NCI-H774 (cell line): ENCODE measurements around the gene GLO1.
A peak's percentile ranks its signal among the peaks of the same experiment; 100 is the strongest.

Source experiments
- DNase-seq: peaks from one replicate; lab custom pipeline; 2025; lab: John Stamatoyannopoulos, UW

Gene GLO1

GRCh38 chr6:38702558-38703397 is at the start of gene GLO1:
Gene GLO1 (minus strand): TSS chr6:38703145. CDS start chr6:38703054, 91 bp downstream.
- DNase-seq: peak; percentile 96

GRCh38 chr6:38750968-38751615 is 48.1 kb upstream of the GLO1 start:
- no peak for DNase-seq

- DNase-seq: no peak
Measured at GRCh38 chr6:38749473-38749872, 46.5 kb upstream of the GLO1 start.

- no peak for DNase-seq
Measured at GRCh38 chr6:38739532-38739931, 36.6 kb upstream of the GLO1 start.

GRCh38 chr6:38738261-38738660 is 35.3 kb upstream of the GLO1 start:
- DNase-seq: no peak

GRCh38 chr6:38736951-38737350 is 34.0 kb upstream of the GLO1 start:
- DNase-seq: no peak

GRCh38 chr6:38730140-38730862 is 27.4 kb upstream of the GLO1 start:
- DNase-seq: no peak

- no peak for DNase-seq
Measured at GRCh38 chr6:38728203-38728602, 25.3 kb upstream of the GLO1 start.

- DNase-seq: no peak
Measured at GRCh38 chr6:38725414-38726183, 22.7 kb upstream of the GLO1 start.

- no peak for DNase-seq
Measured at GRCh38 chr6:38724343-38724742, 21.4 kb upstream of the GLO1 start.

GRCh38 chr6:38723783-38724182 is 20.8 kb upstream of the GLO1 start:
- no peak for DNase-seq

GRCh38 chr6:38722727-38723334 is 19.9 kb upstream of the GLO1 start:
- no peak for DNase-seq

- DNase-seq: no peak
Measured at GRCh38 chr6:38722038-38722437, 19.1 kb upstream of the GLO1 start.

GRCh38 chr6:38720295-38720694 is 17.4 kb upstream of the GLO1 start:
- no peak for DNase-seq

- no peak for DNase-seq
Measured at GRCh38 chr6:38719358-38719757, 16.4 kb upstream of the GLO1 start.

GRCh38 chr6:38716825-38717224 is 13.9 kb upstream of the GLO1 start:
- no peak for DNase-seq

GRCh38 chr6:38715016-38715689 is 12.2 kb upstream of the GLO1 start, which contains the start of gene DNAH8:
Gene DNAH8 (plus strand): TSS chr6:38715311. CDS start chr6:38722810, 7,499 bp downstream.
- DNase-seq: no peak

- no peak for DNase-seq
Measured at GRCh38 chr6:38714239-38715015, 11.5 kb upstream of the GLO1 start.

- DNase-seq: no peak
Measured at GRCh38 chr6:38713812-38714211, 10.9 kb upstream of the GLO1 start.

GRCh38 chr6:38708496-38708895 is 5.6 kb upstream of the GLO1 start:
- no peak for DNase-seq
